Measurements from ENCODE around the gene ZNF444.

- TF ChIP-seq CTCF (IDR thresholded peaks at IDR 0.05) = no peak
- no peak for TF ChIP-seq EZH2 (IDR thresholded peaks at IDR 0.05; ENCODE audit: borderline replicate concordance, insufficient read depth, low read depth, low read length, poor library complexity, severe bottlenecking)
These were observed 3.0 kb upstream of the ZNF444 start for GRCh38 chr19:56138069-56138468.
